Vagina (tissue), 2 donors: Measurements from ENCODE around the gene UBE2F.

Experiments
- CTCF ChIP-seq, 3 experiments: fragments of 450-650 bp in 2 of 3; fragments of 200-600 bp in 1 of 3; sonication (generic) in 1 of 3; IDR thresholded peaks; one replicate each; pipeline ENCODE4 v1.5.1; 2017 to 2019; ENCODE audit warnings: antibody characterized with exemption in 3 of 3, mild to moderate bottlenecking in 2 of 3, moderate library complexity in 2 of 3
- POLR2A ChIP-seq, 2 donors: fragments of 450-650 bp; IDR thresholded peaks; one replicate each; pipeline ENCODE4 v1.6.1; 2017; ENCODE audit warnings: antibody characterized with exemption in 2 of 2, mild to moderate bottlenecking in 2 of 2, moderate library complexity in 2 of 2
- POLR2AphosphoS5 ChIP-seq, 2 donors: sonication (generic); formaldehyde crosslinking; IDR thresholded peaks; one replicate each; pipeline ENCODE4 v1.9.0; 2017; ENCODE audit warnings: antibody characterized with exemption in 2 of 2, mild to moderate bottlenecking in 2 of 2, low read depth in 1 of 2; ENCODE audit not compliant: insufficient read depth in 1 of 2

DNA sequence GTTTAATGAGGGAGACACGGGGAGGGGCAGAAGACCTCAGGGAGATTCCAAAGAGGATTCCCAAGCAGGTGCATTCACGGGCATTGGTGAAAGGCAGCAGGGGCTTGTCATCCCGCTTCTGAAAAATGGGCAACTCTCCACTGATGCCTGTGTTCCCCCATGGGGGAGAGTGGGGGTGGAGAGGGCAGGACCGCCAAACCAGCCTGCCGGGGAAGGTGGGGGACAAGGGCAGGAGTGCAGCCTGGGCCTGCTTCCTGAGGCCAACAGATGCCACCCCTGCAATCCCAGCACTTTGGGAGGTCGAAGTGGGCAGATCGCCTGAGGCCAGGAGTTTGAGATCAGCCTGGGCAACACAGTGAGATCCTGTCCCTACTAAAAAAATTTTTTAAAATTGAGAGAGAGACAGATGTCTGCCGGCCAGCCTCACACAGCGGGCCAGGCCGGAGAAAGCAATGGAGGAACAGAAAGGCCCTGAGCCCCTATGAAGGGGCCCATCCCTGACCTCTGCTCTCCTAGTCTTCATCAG is 44.8 kb upstream of the UBE2F start:
- TF ChIP-seq CTCF (IDR thresholded peaks at IDR 0.05), result no peak
- no peak for TF ChIP-seq POLR2A (IDR thresholded peaks at IDR 0.05)
- no peak for TF ChIP-seq POLR2AphosphoS5 (IDR thresholded peaks at IDR 0.05; ENCODE audit: insufficient read depth in 1 of 2, low read depth in 1 of 2)
